Effector CD8-positive, alpha-beta T cell (primary cell): ENCODE data around the gene NR2F1-AS1.
"Not testable (repeated sequence)": the region's sequence is repeated elsewhere in the genome, so short reads cannot be mapped to it uniquely, and the experiment has no call there.

Experiments
- DNase-seq: peaks from one replicate; lab custom pipeline; 2025; lab: John Stamatoyannopoulos, UW

The NR2F1-AS1 gene

DNA sequence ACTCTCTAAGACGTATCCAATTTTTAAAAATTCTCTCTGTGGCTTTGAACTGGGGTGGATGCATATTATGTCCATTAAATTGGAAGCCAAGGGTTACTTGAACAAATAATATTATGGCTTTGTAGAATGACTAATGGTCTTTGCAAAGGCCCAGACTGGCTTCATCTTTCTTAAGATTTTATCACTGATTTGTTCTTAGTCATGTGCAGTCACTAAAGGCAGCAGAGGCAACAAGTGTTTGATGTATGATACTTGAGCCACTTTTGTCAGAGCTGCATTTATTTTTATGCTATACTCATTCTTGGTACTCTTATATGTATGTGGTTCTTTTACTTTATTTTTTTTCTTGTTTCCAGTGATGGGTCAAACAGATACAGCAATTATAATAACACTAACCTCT is 152.2 kb downstream of the NR2F1-AS1 start:
- no peak for DNase-seq

DNA sequence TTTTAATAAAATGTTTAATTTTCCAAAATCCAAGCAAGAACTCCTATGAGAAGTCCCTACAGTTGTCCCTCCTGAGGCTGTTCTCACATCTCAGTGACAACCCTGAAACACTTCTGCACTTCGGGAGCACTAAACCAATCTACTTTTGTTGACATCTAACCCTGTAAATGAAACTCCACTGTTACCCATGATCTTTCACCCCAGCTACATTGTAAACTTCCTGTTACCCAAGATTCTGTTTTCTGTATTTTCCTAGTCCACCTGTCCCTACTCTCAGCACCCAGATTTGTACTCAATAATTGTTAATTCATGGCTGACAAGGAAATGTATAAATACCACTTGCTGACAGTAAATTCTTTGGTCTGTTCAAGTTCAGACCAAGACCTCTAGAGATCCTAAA is 153.7 kb downstream of the NR2F1-AS1 start:
- no peak for DNase-seq

GRCh38 chr5:93425096-93425495 is 155.9 kb downstream of the NR2F1-AS1 start:
- no peak for DNase-seq

GRCh38 chr5:93423300-93423699 is 157.7 kb downstream of the NR2F1-AS1 start:
- no peak for DNase-seq

DNA sequence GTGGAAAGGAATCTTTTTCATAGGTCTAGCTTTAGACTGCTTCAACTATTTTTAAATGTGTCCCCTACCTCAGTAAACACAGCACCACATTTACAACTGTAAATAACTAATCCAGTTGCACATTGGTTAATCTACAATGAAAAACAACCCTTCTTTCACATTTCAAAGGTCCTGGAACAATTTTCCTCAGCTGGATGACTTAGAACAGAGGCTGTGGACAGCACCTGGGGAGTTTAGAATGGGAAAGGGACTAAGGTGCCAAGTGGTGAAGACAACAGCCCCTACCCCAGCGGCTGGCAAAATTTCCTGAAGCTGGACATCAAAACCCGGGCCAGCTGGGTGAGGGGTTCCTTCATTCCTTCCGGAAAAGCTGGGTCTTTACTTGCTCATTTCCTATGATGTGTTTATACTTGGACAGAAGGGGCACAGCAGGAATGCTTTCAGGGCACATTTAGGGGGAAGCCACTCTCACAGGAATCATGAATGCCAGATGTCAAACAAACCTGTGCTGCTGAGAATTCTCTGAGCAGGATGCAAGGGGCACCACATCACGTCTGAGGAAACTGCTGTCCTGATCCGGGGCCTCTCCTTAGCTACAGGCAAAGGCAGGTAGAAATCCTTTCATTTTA is 158.3 kb downstream of the NR2F1-AS1 start:
- DNase-seq = no peak

DNA sequence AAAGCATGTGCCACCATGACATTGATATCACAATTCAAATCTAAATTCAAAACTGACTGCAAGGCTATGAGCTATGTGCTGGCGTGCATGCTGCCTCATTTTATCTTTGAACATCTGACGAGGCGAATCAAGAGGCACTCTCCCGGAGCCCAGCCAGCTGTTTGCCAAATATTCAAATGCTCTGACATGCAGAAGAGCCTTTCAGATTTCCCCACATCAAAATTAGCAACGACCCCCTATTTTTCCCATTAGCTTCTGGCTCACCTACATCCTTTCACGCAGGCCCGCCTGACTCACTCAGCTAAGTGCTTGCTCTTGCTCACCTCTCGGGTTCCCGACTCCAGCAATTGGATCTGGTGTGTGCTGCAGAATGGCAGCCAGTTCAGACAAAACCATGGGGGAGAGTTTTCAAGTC is 159.0 kb downstream of the NR2F1-AS1 start:
- DNase-seq = no peak

- no peak for DNase-seq
These were observed 159.6 kb downstream of the NR2F1-AS1 start for GRCh38 chr5:93421468-93421867.

GRCh38 chr5:93417490-93417889 is 163.5 kb downstream of the NR2F1-AS1 start:
- DNase-seq = no peak

DNA sequence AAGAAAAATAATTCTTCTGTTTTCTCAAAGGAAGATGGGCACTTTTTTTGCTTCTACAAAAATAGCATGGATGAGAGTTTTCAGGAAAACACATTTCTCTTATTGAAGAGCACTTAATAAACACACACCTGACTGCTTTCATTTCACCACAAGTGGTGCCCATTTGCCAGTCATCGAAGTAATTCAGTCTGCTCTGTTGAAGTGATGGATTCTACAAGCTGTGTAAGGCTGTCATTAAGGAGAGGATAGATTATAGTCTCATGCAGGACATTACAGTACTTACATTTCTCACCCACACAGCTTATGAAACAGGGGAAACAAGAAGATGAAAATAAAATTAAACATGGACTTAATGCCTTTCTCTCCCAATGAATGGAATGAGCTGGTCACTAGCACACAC is 165.2 kb downstream of the NR2F1-AS1 start:
- DNase-seq = no peak

DNA sequence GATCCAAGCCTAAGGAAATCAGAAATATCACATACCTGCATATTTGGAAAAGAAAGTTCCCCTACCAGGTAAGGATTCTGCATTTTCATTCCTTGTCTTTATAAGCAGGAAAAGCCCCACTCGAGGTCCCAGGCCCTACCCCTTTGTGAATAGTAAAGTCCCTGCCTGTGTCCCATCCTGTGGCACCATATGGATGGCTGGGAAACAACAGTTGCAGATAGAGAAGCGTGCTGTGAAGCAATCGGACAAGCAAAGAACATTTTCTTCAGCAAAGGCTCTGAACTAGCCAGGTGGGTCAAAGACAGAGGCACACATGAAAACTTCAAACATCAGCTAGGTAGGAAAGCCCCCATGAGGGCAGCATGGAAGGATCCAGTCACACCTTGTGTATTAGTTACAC is 169.3 kb downstream of the NR2F1-AS1 start:
- DNase-seq = no peak

- no peak for DNase-seq
These were observed 171.3 kb downstream of the NR2F1-AS1 start for GRCh38 chr5:93409691-93410090.

DNA sequence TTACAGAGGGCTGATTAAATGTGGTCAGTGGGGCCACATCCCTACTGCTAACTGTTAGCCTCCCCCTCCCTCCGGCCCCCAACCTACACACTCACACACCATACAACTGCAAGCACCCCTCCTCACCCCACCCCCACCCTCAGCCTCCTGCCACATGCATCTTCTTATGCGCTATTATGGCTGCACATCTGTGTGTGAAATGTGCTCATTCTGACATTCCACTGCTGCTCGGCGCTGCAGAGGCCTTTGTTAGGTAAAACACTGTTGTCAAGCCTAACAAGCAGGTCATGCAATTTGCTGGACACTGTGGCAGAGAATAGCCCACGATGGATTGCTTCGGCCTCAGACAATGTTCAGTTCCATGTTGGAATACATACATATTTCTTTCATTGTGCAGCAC is 173.6 kb downstream of the NR2F1-AS1 start:
- DNase-seq = no peak

GRCh38 chr5:93406971-93407401 is 174.0 kb downstream of the NR2F1-AS1 start:
- DNase-seq = no peak

- DNase-seq = no peak
These were observed 176.8 kb downstream of the NR2F1-AS1 start for GRCh38 chr5:93404246-93404645.

DNA sequence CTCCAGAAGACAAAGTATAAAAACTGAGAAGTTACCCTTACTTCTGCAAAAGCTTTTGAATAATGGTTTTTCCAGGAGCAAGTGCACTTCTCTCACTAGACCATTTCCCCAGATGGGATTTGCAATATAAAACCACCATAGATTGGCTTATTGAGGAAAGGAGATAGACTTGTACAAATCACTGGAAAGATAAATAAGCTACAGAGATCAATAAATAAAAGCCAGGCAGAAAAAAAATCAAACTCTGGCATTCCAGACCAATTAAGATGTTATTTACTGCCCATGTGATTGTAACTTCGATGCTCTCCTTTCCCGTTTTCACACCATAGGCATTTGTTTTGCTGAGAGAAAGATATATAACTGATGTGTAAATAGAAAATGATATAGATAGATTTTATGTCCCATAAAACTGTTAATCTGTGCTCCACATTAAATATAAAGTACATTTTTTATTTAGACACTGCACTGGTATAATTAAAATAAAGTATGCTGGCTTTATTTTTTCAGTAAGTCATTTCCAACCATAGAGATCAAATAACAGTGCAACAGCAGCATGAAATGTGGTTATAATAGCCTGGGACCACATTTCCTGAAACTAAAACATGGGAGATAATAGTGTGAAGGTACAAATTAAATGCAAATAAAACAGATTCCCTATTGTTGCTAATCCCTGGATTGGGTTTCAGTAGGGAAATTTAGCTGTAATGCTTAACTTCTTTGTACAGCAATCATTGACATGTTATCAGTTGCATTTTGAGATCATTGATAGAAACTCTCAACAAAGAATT is 177.7 kb downstream of the NR2F1-AS1 start:
- no peak for DNase-seq

DNA sequence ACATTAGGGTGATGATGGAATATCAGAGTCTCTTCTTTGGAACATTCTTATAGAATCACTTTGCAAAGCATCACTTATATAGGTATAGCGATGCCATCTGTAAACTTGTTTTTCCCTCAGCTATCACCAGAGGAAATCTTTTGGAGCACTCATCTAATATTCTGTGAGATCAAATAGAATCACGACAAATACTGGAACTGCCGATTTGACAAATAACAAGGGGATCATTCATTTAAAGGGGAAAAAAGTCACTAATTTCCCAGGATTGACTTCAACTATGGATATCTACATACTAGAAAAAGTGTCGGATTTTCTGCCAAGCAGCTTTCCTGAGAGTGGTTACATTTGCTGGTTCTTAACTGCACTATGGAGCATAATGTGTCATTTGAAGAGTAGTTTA is 178.6 kb downstream of the NR2F1-AS1 start:
- no peak for DNase-seq

DNA sequence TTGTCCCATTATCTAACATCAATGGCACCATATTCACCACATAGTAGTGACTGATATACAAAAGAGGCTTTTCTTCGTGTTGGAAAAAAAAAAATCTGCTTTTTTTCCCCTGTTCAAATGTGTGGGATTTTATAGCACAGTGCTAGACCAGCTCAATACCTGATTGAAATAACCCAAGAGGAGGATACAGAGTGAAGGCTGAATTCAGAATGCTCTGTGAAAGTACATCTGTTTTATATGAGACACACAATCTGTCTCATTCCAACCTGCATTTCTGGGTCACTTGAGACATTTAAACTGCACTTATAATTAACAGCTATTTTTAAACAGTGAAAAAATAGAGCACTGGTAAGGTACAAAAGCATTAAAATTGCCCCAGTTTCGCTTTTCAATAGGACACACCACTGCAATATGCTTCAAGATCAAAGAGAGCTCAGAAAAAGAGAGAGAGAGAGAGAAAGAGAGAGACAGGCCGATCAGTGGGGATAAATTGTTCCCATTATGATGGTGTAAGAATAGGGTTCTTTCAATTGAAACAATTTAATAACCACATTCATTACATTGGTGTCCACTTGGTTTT is 179.3 kb downstream of the NR2F1-AS1 start:
- no peak for DNase-seq

DNA sequence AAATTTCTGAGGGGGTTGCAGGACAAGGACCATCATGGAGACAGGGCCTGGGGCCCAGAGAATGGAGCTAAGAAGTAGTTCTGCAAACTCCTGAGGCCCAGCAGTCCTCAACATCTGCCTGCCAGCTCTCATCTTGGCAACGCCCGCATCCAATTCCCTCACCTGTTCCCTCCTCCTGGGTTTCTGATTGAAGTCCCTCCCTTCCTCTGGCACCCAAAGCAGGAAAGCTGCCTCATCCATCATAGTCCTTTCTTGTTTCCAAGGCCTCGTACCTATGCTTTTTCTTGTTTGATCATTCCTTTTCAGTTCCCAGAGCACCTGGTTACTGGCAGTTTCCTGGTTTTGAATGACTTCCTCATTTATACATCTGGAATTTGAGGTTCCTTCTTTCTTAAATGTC is 181.3 kb downstream of the NR2F1-AS1 start:
- DNase-seq = no peak

DNA sequence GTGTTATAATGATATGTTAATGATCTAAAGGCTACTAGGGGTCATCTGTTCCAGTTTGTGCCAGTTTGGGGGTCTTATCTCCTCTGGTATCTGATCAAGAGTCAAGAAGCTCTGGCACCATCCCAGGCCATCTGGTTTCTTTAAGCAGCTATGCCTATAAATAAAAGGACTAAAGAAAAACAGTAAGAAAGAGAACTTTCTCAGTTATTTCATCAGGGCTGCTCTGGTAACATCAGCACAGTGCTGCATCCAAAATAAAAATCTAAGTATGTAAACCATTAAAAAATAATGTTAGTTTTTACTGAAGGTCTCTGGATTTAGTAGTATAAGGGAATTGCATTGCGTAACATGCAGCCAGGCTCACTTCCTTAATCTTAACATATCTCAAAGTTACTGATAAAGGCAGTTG is 185.0 kb downstream of the NR2F1-AS1 start:
- no peak for DNase-seq

DNA sequence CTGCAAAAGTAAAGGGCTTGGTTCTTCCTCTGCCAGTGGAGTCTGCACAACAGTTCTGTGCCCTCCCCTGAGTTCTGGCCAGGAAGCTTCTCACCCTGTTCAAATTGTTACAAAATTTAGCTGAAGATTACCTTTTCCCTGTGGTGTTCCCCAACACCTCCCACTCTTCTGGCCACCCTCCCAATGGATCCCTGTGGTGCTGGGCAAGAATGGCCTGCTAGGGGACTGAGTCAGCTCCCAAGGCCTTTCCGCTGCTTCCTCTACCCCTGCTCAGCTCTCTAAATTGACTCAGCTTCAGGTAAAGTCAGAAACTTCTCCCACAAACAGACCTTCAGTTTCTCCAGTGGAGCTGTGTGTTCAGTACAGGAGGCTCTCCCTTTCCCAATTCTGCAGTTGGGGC is 186.0 kb downstream of the NR2F1-AS1 start:
- DNase-seq = no peak

- DNase-seq = no peak
These were observed 186.7 kb downstream of the NR2F1-AS1 start for GRCh38 chr5:93394301-93394700.

- DNase-seq = not testable (repeated sequence)
These were observed 189.8 kb downstream of the NR2F1-AS1 start for GRCh38 chr5:93391169-93391568.

DNA sequence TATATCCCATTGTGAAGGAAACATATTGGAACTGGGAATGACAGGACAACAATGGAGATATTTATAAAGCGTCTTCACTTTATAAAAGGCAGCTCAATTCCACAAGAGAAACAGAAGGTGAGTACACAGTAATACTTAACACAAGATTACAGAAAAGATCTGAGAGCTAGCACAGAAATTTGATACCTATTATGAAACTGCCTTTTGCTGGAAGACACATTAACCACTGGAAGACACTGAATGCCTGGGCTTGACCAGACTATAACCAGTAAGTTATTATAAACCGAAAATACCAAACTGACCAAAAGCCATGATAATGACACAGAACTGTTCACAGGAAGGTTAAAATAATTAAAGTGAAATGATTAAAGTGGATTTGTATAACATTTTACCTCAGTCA is 195.4 kb downstream of the NR2F1-AS1 start:
- no peak for DNase-seq
